Lower leg skin (tissue), 3 donors: ENCODE measurements around the gene ALG1.
"Not testable (repeated sequence)": the region's sequence is repeated elsewhere in the genome, so short reads cannot be mapped to it uniquely, and the experiment has no call there.

Source experiments
- CTCF ChIP-seq, 3 donors: fragments of 450-650 bp; IDR thresholded peaks; one replicate each; pipeline ENCODE4 v1.5.1; 2016; ENCODE audit warnings: antibody characterized with exemption in 3 of 3, mild to moderate bottlenecking in 3 of 3, moderate library complexity in 2 of 3
- POLR2A ChIP-seq, 2 donors: fragments of 450-650 bp; IDR thresholded peaks; one replicate each; pipeline ENCODE4 v1.6.1; 2016 to 2017; ENCODE audit warnings: antibody characterized with exemption in 2 of 2, mild to moderate bottlenecking in 1 of 2, moderate library complexity in 1 of 2

DNA sequence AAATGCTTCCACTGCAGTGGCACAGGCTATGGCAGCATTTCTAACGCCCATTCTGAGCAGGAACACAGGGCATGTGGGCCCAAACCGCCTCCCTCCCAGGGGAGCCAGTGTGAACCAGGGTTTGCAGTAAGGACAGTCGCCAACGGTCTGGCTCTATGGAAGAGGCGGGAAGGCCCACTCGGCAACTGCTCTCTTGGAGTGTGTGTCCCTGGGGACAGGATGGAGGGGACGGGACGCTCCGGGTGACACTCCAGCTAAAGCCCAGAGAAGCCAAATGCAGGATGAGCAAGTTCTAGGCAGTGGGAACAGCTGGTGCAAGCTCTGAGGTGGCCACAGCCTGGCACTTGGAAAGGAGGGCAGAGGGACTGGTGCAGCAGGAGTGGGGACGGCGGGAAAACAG lies 22.1 kb downstream of the ALG1 start:
- not testable (repeated sequence) for TF ChIP-seq CTCF, POLR2A (IDR thresholded peaks at IDR 0.05)
